DND-41 (cell line): ENCODE measurements around the gene CDH2.

Source experiments
- CTCF ChIP-seq: IDR thresholded peaks from 2 replicates; pipeline ENCODE4 v1.5.1; 2012; ENCODE audit warnings: borderline replicate concordance, low read length, moderate library complexity, mild to moderate bottlenecking; ENCODE audit not compliant: poor library complexity, severe bottlenecking; ENCODE audit errors: extremely low read depth
- EZH2 ChIP-seq: IDR thresholded peaks from 3 replicates; pipeline ENCODE4 v1.6.1; 2012; ENCODE audit warnings: borderline replicate concordance, low read depth, mild to moderate bottlenecking, moderate library complexity, low read length, inconsistent platforms; ENCODE audit not compliant: severe bottlenecking

- no peak for TF ChIP-seq CTCF
- no peak for TF ChIP-seq EZH2
These were observed 95.4 kb downstream of the CDH2 start for GRCh38 chr18:28081516-28081915.
